GM12878 (cell line): ENCODE measurements around the gene ARFIP1. TPM values are rescaled to one million over a fixed set of nuclear protein-coding genes. Genes with fewer than 3 reads are reported as not detected.

Experiments
- ATAC-seq: fragments of 200-7000 bp; cut with Tn5 transposase; 3 replicates; pipeline ENCODE4 v1.9.1; 2020; ENCODE audit warnings: mild to moderate bottlenecking, moderate library complexity
- BruUV-seq: library from RNA; stranded (reverse); fragments of 400-500 nt; replicated peaks from 2 replicates; lab custom pipeline; 2021; lab: Mats Ljungman, UMichigan
- CTCF ChIA-PET: fragments of 300-600 bp; sonication (Branson Sonifier 250); formaldehyde crosslinking; extraction: SDS; loops from one replicate; lab custom pipeline; 2021; ENCODE audit warnings: inconsistent platforms; lab: Yijun Ruan, JAX
- POLR2A ChIA-PET: fragments of 350-600 bp; formaldehyde crosslinking; extraction: SDS; loops from one replicate; lab custom pipeline; 2021; ENCODE audit warnings: inconsistent platforms; lab: Charles Lee
- RAD21 ChIA-PET: fragments of 300-600 bp; sonication (Branson Sonifier 250); formaldehyde crosslinking; loops from one replicate; lab custom pipeline; 2023; ENCODE audit warnings: antibody characterized with exemption; ENCODE audit not compliant: unreplicated experiment; lab: Charles Lee
- SMC1A ChIA-PET: fragments of 300-600 bp; sonication (Branson Sonifier 250); formaldehyde crosslinking; loops from one replicate; lab custom pipeline; 2023; ENCODE audit not compliant: unreplicated experiment, uncharacterized antibody; lab: Charles Lee
- DNase-seq: peaks from one replicate; pipeline ENCODE4 v3.0.0-alpha.2; 2011; ENCODE audit warnings: low read depth, low spot score
- FAIRE-seq: peaks from 3 replicates; lab custom pipeline; 2011; peaks lifted over from hg19 to GRCh38; lab: Jason Lieb, UNC
- H2AFZ ChIP-seq: 2 replicates; pipeline ENCODE4 v1.6.0; 2011; ENCODE audit warnings: low read depth, low read length, control low read depth; ENCODE audit not compliant: control insufficient read depth
- H3K27ac ChIP-seq: 2 replicates; pipeline ENCODE4 v1.5.1; 2011; ENCODE audit warnings: control low read depth; ENCODE audit not compliant: control insufficient read depth, insufficient read depth
- H3K27me3 ChIP-seq, 2 experiments: replicated peaks in 1 of 2; 2 replicates each; pipeline versions ENCODE4 v1.6.0 to v1.6.1; 2011; ENCODE audit warnings: low read length in 1 of 2; ENCODE audit not compliant: control insufficient read depth in 2 of 2, insufficient read depth in 2 of 2
- H3K36me3 ChIP-seq, 2 experiments: 2 replicates each; pipeline ENCODE4 v1.5.1; 2011; ENCODE audit warnings: low read length in 1 of 2; ENCODE audit not compliant: control insufficient read depth in 2 of 2, insufficient read depth in 2 of 2
- H3K4me1 ChIP-seq: 2 replicates; pipeline ENCODE4 v1.6.1; 2011; ENCODE audit warnings: mild to moderate bottlenecking, low read length, moderate library complexity, mixed read lengths; ENCODE audit not compliant: control insufficient read depth, insufficient read depth
- H3K4me2 ChIP-seq: 2 replicates; pipeline ENCODE4 v1.6.0; 2011; ENCODE audit warnings: control low read depth; ENCODE audit not compliant: control insufficient read depth, insufficient read depth
- H3K4me3 ChIP-seq: fragments of 200-600 bp; sonication (generic); 2 replicates; pipeline ENCODE4 v1.5.1; 2016
- H3K79me2 ChIP-seq: 2 replicates; pipeline ENCODE4 v1.6.0; 2011; ENCODE audit warnings: low read length; ENCODE audit not compliant: control insufficient read depth, insufficient read depth
- H3K9ac ChIP-seq: 2 replicates; pipeline ENCODE4 v1.8.0; 2011; ENCODE audit warnings: low read length, control low read depth, mixed read lengths; ENCODE audit not compliant: control insufficient read depth, insufficient read depth
- H3K9me3 ChIP-seq: replicated peaks from 3 replicates; pipeline ENCODE4 v1.5.1; 2011; ENCODE audit warnings: mild to moderate bottlenecking, low read length; ENCODE audit not compliant: control insufficient read depth, insufficient read depth
- H4K20me1 ChIP-seq: 2 replicates; pipeline ENCODE4 v1.6.0; 2011; ENCODE audit not compliant: control insufficient read depth, insufficient read depth
- EP300 ChIP-seq, 2 experiments: fragments of 150-350 bp in 1 of 2; IDR thresholded peaks; 2 replicates each; pipeline ENCODE4 v1.6.1; 2011 to 2012; ENCODE audit warnings: low read depth in 2 of 2, low read length in 2 of 2, borderline replicate concordance in 1 of 2, improper control_type of control experiment in 1 of 2, inconsistent platforms in 1 of 2; ENCODE audit not compliant: control insufficient read depth in 1 of 2
- MYB ChIP-seq: fragments of 150-350 bp; IDR thresholded peaks from 2 replicates; pipeline ENCODE4 v1.6.1; 2014; ENCODE audit warnings: mild to moderate bottlenecking, low read depth, low read length, borderline replicate concordance
- WGBS: methylation state at CpG from one replicate; pipeline ENCODE4 v1.1.6; 2016; ENCODE audit warnings: low lambda C conversion rate; ENCODE audit not compliant: insufficient replicate concordance, insufficient coverage; ENCODE audit errors: missing lambda C conversion rate; 5-methylcytosine and 5-hydroxymethylcytosine counted together
- in situ Hi-C: fragments of 300-500 bp; cut with MboI; formaldehyde crosslinking; loops from 9 replicates; pipeline ENCODE4 v1.14.3; 2018; ENCODE audit warnings: mixed read lengths
- intact Hi-C: fragments of 100-400 bp; cut with micrococcal nuclease; formaldehyde crosslinking; loops from one replicate; pipeline ENCODE4 v1.14.2; 2022; ENCODE audit not compliant: unreplicated experiment
- polyA plus RNA-seq, 11 experiments: library from polyadenylated mRNA; depleted of rRNA in 4 of 11; unstranded in 6 of 11; stranded (reverse) in 5 of 11; fragments of >200 nt; fragmentation: Nextera tagmentation in 4 of 11; fragmentation: Illumina TruSeq in 1 of 11; extraction: Ambion mirVana in 4 of 11; extraction: Trizol in 1 of 11; gene quantifications; 1 replicate in 1 of 11; 2 replicates in 10 of 11; pipeline versions ENCODE4 v1.2.1 to v1.2.3, GENCODE V29; 2011 to 2016; ENCODE audit warnings: inconsistent platforms in 2 of 11, missing spikeins in 2 of 11, low read depth in 1 of 11
- total RNA-seq, 4 experiments: library from RNA; depleted of rRNA in 3 of 4; stranded (reverse); fragments of >200 nt in 3 of 4; fragmentation: Illumina TruSeq in 1 of 4; extraction: Trizol in 1 of 4; gene quantifications; 2 replicates each; pipeline versions ENCODE4 v1.2.1 to v1.2.3, GENCODE V29; 2013 to 2021

ARFIP1 gene
- total and polyA plus RNA-seq, 10 of the 15 experiments (the other 5 are each of a cell fraction or from before 2014, with no cell fraction given), result 9.5 to 21.7 (median 15.4) TPM

DNA sequence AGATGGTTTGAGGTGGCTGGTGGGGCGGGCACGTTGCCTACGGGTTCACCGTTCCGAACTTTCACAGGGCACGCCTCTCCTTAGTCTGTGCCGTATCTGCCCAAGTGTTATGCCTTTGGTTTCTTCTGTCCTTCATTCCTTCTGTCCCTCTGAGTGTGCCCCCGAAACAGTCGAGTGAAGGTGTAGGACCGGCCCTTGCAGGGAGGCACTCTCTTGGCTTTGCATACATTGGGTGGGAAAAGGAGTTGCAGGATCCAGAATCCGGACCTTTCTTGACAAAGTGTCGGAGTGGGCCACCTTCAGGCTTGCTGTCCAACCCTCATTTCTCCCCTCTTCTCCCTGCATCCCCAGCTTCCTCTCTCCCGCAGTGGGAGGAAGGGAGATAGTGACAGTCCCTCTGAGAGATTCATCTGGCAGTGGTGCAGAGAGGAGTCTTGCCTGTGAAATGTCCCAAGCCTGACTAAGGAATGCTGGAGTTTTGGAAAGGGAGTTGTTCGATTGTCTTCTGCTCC is 569 bp downstream of the ARFIP1 start:
- intact Hi-C loops (no loop called here), in situ Hi-C loops (loop anchor here (25.0 kb wide), 1 partner anchor 1668 kb away; no protein-coding TSS in a partner anchor)
- POLR2A ChIA-PET, result interaction anchor here (0.6 kb wide), 1 partner anchor 49 kb away, joined by 3 read pairs; no protein-coding TSS in a partner anchor
- H3K27ac ChIP-seq, result peak overlapping the region; percentile 87
- TF ChIP-seq MYB, result no peak
- no peak for TF ChIP-seq EP300 (IDR thresholded peaks at IDR 0.05; ENCODE audit: borderline replicate concordance in 1 of 2, control insufficient read depth in 1 of 2, low read depth in 2 of 2, low read length in 2 of 2)
- peak overlapping the region; percentile 91 for H3K4me3 ChIP-seq
- no peaks in the 10 kb centered on the region for H3K36me3 ChIP-seq
- H3K9ac ChIP-seq, result peak overlapping the region; percentile 81
- H3K9me3 ChIP-seq, result no peaks in the 10 kb centered on the region
- H3K4me1 ChIP-seq, result peaks cover 5% of the 10 kb centered on the region
- FAIRE-seq (no peak), DNase-seq (no peak), ATAC-seq (peak; percentile 55)
- peak overlapping the region; percentile 98 for H2AFZ ChIP-seq
- SMC1A ChIA-PET, result interaction anchor here (1.1 to 2.7 kb wide), 4 partner anchors 12 to 738 kb away, joined by 3 to 18 read pairs (median 7); no protein-coding TSS in a partner anchor
- peak overlapping the region; percentile 70 for H3K4me2 ChIP-seq
- H3K27me3 ChIP-seq, result no peaks in the 10 kb centered on the region
- no peaks in the 10 kb centered on the region for H4K20me1 ChIP-seq
- TSS peak; percentile 81 for BruUV-seq
- CTCF ChIA-PET, result interaction anchor here (1.1 to 3.4 kb wide), 5 partner anchors 19 to 326 kb away, joined by 3 to 23 read pairs (median 9); no protein-coding TSS in a partner anchor
- WGBS, result 3% methylated on average over 14 of the region's 14 CpGs
- RAD21 ChIA-PET, result interaction anchor here (0.9 to 1.7 kb wide), 2 partner anchors 72 to 305 kb away, joined by 3 to 5 read pairs; no protein-coding TSS in a partner anchor
- H3K79me2 ChIP-seq, result peaks cover 37% of the 10 kb centered on the region
